HG02759 (cell line): ENCODE results near the gene CADM1.
A peak's percentile ranks its signal among the peaks of the same experiment; 100 is the strongest.

ENCODE experiments used
- ATAC-seq: cut with Tn5 transposase; IDR thresholded peaks from one replicate; pipeline ENCODE4 v1.9.1; 2021; ENCODE audit warnings: mild to moderate bottlenecking, moderate library complexity; ENCODE audit not compliant: unreplicated experiment

Gene CADM1

DNA sequence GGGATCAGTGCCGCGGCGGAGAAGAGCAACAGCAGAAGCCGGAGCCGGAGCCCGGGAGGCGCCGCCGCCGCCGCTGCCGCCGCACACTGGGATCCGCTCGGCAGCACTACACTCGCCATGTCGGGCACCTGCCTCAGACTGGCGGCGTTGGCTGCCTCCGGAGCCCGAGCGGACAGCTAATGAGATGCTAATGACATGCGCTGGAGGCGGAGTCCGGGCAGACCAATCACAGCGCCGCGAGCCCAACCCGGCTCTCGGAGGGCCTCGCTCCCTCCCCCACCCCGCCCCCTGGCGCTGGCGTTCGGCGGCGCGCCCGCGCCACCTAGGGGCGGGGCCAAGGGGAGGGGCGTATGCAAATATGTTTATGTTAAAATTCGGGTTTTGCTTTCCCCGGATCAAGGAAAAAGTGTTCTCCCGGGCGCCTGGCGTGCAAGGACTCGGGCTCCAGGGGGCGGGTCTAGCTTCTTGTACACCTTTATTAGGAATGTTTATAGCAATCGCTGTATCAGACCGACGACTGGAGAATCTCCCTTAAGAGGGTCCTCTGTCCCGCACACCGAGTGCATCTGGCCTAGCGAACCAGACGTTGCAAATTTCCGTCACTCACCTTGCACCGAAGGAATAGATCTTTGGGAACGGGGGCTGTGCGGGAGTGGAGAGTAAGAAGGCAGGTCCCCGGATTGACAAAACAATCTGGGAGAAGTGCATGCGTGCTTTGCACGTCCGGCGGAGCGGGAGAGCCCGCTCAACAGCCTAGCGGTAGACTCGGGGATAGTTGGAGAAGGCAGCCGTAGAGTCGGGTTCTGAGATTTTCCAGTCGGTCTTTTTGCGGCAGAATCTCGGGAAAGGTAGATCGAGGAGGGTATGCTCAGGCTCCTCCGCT is at the start of gene CADM1:
Gene CADM1, minus strand, starts transcription at position 140 of the 883 bp plus-strand sequence.
- ATAC-seq: peak; percentile 84

DNA sequence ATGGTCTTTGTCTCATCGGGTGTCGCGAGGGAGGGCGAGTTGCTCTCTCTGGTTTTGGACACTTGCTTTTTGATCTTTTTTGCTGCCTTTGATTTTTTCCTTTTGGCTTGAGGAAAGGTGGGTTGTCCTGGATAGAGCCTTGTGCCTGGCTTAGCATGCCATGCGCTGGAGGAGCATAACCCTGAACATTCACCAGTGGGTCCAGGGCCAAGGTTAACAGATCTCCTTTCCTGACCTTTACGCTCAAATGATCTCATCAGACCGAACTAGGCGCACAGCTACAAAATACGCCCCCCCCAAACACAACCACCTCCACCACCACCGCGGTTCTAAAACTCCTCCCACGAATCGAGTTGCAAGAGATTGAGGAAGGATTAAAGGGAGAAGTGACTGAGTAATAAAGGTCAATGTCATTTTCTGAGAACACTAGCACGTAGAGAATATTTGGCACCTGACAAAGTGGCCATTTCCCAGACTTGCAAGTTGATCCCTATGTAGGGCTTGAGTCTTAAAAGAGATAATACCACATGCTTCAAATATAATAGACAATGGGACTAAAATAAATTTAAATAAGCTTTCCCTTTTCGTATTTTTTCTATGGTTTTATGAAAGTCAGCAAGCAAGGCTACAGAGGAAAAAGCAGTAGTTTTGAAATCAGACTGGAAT is 48.7 kb upstream of the CADM1 start:
- ATAC-seq: no peak

DNA sequence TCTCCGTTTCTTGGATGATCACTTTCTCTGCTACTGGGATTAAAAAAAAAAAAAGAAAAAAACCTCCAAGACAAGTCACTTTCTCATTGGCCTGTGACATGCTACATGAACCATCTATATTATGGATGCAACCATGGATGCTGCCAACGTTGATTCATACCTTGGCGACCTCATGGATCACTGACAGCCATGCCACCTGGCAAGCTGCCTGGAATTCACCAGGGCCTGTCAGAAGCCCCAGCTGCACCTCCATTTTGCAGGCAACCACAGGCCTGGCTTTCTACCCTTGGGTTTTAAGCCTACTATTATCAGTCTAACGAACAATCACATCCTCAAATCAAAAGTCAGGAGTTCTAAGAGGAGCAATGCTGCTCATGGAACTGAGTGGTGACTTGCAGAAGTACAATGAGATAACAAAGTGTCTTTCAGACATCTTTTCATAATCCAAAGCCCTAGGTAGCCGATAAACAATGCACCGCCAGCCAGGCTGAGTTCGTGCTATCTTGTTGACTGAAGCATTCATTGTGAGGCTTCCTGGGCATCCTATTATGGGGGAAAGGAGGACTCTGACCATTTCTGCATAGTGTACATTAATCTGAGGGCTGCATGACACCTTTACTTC is 48.0 kb upstream of the CADM1 start:
- ATAC-seq: no peak

DNA sequence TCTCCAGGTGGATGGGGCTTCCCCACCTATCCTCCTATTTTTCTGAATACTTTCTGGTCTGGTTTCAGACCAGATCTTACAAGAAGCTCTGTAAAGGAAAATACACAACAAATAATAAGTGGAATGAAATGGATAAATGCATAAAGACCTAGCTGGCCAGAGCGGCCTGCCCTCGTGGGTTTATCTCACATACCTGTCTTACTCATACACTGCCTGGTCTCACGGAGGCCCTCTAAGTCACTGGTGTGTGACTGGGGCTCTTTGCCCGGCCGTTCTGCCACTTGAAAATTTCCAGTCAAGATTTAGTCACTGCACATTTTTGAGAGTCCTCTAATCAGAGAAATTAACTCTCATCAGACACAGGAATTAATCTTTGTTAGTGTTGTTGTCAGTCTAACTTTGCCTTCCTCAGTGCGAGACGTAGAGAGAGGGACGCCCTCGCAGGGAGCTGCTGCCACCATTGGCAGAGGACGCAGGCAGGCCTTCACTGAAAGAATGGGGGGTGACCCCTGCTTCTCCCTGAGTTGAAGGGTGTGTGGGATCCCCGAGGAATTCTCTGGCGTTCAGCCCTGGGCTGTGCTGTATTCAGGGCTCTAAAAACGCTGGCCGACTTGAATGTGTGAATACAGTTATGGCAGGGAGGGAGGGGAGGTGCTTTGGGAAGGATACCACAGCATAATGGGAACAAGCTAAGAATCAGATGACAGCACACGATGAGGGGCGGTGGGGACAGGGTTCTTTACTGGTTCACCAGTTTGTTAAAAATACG is 46.3 kb upstream of the CADM1 start:
- ATAC-seq: no peak

DNA sequence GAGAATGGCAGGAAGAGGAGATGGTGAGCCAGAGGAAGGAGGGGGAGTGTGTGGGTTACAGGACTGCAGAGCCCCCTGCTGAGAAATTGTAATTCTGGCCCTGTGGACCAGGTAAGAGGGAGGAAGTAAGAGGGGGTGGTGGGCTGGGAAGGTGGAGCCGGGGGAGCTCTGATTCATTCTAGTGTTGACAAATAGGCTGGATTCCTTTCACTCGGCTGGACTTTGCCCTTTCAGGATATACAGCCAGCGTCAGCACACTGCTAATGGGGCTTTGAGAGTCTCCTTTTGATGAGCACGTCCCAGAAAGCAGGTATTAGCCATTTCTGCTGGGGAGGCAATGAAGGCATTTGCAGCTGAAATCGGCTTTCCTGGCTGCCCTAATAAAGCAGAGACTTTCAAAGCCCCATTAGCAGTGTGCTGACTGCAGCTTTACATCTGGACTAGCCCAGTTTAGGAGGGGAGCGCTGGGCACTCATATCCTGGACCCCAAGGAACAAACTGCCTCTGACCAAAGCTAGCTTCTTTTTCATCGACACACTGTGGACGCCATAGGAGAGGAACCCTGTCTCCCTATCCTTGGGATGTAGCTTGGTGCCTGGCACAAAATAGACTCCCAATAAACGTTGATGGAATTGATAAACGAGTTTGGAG is 44.8 kb upstream of the CADM1 start:
- no peak for ATAC-seq

DNA sequence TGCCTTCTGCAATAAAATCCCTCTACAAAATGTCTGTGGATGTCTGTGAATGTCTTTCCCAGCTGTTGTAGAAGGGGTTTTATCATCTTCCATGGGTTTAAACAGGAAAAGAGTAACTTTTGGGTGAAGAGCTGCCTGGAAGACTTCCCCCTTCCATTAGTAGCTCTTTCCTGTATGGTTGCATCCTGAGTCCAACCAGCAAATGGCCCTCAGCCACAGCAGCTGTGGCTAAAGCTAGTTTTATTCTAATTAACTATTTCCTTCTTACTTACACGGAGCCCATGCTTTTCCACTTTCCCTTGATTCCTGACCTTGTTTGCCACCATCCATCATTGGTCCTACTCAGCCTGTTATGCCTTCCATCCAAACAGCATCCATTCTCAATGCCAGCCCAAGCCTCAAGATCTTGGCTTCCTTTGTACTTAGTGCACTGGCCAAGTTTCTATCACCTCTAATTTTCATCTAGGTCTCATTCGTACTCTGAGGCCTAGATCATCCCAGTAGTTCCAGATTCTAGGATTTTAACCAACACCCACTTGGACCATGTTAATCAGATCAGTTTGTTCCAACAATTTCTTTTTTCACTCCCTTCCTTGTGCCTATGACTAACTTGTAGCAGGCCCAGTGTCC is 41.5 kb upstream of the CADM1 start:
- ATAC-seq: no peak

DNA sequence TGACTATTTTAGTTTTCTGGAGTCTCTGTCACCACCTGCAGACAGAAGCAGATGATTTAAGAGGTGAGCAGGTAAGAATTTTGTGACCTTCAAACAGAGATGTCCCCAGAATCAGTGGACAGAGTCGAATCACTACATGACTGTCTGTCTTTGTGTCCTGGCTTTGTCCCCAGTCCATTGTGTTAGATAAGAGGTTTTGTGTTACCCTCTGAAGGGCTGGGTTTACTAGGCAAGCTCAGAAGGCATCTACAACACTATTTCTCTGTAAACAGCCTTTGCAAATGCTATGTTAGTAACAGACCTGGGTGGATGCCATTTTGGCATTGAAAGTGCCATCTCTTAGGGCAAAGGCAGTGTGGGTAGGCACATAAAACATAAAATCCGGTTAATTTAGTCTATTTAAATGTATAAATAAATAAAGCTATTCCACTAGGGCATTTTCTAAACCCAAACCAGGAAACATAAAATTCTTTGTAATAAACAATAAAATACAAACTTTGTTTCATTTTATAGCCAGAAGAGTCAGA is 40.3 kb upstream of the CADM1 start:
- ATAC-seq: no peak

DNA sequence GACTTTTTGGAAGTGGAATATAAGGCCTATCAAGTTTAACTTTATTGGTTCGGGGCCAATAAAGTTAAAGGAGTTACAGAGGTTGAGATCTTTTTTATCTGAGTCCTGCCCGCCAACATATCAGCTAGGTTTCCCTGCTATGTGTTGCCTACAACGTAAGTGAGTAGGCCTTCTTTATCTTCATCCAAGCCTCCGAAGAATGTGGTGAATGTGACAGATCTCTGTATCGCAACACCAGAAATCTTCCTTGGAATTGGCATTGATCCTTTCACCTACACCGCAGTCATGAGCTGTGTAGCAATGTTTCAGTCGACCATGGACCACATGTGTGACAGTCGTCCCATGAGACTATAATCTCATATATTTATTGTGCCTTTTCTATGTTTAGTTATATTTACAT is 37.3 kb upstream of the CADM1 start:
- no peak for ATAC-seq

DNA sequence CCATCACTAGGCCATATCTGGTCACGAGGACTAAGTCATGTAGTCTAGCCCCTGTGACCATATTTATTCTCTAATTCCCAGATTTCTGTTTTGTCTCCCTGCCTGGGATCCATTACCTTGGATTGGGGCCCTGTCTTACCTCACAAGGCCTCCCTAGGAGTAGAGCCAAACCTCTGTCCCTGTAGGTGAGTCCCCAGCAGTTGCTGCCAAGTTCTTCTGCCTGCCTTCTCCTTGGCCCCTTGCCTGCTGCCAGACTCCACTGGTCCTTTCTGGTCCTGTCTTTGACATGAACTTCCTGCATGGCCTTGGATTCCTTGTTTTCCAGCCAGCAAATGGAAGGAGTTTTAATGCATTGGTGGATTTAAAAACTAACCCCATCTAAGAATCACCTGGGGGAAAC is 35.6 kb upstream of the CADM1 start:
- no peak for ATAC-seq

DNA sequence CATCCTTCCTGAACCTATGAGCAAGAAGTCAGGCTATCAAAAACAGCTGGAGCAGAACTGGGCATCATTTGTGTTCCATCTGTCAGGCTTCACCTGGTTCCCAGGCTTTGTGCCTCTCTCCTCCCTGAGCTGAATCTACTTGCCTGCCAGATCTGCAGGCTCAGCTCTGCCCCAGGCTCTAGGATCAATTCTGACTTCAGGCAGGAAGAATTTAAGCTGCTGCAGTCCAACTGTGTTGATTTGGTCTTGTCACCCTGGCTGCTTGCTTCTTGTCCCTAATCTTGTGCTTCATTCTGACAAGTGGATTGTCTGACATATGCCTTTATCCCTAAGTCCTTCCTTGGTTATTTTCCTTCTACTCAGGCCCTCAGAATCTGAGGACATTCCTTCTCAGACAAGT is 31.6 kb upstream of the CADM1 start:
- ATAC-seq: no peak

DNA sequence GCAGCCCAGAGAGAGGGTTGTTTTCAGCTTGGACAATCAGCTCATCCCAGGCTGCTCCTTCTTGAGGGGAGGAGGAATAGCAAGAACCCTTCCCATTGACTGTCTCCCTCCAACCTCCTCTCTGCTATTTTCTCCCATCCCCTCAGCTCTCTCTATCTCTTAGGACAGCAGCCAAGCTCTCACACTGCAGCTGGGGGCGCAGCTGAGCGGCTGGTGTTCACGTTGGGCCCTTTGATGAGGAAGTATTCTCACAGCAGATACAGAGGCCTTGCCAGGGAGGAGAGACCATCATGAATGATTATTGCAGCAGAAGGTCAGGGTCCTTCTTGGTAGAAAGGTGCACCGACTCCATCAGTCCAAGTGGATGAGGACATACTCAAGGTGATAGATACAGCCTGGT is 26.5 kb upstream of the CADM1 start:
- ATAC-seq: no peak

DNA sequence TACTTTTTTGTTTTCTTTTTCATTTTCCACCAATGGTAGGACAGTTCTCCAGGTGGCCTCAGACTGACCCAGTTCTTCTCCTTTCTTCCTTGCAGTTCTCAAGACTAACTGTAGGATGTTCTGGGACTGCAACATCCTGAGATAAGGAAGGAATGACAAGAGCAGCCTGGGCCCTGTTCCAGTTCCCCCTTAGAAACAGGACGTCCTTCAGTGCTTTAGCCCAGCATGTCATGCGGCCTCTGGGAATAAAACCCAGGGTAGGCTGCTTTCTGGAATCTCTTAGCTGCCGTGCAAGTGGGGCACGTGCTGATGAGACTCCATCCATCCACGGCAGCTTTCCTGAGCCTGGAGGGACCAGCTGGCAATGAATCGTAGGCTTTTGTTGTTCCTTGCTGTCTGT is 24.0 kb upstream of the CADM1 start:
- ATAC-seq: no peak

DNA sequence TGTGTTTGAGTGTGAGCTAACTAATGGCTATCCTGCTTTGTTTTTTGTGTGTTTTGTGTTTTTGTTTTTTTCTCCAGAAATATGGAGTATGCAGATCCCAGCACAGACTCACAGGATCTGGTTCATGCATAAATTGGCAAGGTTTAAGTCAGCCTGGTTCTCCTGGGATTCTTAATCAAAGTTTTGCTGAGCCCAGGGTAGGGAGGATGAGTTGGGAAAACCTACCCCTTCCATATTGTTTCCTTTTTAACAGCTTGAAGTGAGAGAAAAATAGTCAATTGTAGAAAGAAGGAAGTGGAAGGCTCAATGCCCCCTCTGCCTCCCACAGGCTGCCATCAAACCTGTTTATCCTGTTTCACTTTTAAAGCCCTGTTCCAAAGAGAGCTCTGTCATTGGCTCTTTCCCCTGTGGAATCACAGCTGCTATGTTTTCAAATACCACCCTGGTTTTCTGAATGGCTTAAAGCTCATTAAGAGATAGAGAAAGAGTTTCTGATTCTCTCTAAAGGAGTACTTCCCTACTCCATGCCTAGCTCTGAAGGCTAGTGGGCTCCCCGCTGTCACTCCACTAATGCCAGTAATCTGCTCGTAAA is 23.4 kb upstream of the CADM1 start:
- no peak for ATAC-seq

DNA sequence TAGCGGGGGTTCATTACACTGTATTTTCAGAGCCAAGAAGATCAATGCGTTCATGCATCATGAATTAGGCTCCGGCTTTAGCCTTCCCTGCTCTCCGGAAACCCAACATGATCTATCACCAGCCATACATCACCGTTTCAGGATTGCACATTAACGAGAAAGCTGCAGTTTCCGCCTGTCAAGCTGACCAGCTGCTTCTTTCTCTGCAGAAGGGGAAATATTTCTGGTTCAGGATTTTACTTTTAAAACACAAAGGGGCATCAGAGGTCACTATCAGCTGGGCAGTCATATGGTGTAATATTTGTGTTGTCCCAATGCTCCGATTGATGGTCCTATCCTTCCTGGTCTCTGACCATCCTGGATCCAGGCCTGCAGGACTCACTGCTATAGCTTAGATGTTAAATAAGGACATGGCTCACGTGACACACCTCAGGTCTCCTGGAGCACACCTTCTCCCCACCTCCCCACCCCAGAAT is 21.4 kb upstream of the CADM1 start:
- ATAC-seq: no peak

DNA sequence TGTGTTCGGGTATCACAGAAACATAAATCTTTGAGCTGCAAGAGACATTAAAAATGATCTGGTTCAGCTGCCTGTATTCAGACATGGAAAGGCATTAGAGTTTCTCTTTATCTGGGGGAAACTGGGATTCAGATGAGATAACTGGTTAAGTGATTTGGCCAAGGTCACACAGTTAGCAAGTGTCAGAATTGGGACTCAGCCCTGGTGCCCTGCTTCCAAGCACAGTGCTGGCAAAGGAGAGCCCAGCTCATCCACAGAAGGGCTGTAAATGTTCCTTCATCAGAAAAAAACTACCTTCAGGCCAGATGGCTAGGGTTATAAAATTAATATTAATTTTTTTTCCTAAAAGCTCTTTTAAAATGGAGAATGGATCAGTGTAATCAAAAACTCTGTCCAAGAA is 20.4 kb upstream of the CADM1 start:
- ATAC-seq: no peak

DNA sequence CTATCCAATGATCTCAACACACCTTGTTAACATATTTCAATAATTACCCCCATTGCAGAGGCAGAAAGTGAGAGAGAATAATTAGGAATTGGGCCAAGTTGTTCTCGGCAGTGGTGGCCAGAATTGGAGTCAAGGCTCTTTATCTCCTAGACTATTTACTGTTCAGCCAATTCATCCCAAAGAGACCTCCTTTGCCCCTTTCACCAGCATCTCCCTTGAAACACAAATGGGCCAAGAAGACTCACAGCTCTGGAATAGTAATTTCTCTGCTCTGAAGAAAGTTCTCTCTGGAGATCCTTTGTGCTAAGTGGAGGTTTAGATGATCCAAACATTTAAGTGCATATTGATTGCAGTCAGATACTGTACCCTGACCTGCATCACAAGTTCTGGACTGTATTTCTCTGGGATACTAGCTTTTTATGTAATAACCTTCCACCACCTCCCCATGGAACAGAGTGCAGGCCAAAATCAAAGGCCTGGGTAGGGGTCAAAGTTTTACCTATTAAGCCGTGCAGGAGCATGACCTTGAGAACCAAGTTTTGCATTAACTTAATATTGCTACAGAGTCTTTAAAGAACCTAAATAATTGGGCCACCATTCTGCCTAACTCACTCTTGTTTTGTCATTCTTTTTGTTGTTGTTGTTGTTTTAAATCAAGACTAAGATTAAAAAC is 19.6 kb upstream of the CADM1 start:
- no peak for ATAC-seq

DNA sequence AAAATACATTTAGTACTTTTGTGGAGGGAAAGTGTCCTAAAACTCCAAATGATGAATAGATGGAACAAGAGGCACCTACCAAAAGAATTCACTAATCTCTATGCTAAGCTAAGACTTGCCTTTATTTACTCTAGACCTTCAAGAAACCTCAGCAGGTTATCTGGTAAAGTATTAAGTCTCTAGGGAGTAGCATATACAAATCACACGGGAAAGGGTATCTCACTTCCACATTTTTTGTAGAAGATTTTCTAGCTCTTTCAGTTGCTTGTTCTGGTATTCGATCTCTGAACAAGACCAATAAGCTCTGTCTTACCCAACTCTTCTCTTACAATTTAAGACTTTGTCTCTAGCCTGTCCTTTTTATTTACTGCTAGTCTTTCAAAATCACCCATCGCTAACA is 18.1 kb upstream of the CADM1 start:
- no peak for ATAC-seq

DNA sequence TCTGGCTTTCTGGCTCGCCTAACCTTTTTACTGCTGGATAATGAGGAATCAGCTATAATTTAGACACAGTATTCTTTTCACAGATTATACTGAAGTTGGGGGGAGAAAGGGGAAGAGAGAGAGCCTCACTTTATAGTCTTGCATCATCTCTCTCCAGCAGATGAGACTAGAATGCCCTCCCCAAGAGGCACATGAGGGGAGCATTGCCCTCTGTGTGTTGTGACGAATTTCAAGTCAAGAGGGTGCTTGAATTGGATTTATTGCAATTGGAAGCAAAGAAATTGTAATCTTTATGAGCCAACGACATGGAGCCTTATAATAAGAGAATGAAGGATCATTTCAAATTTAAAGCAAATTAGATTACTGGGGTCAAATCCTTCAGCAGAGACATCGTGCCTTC is 17.6 kb upstream of the CADM1 start:
- ATAC-seq: no peak
